ENCODE results near the gene PRKG1. TPM values are rescaled to one million over a fixed set of nuclear protein-coding genes. Genes with fewer than 3 reads are reported as not detected.

Gene PRKG1
- total and polyA plus RNA-seq, 2 experiments from 2014 or later = 18.2 to 21.1 TPM

DNA sequence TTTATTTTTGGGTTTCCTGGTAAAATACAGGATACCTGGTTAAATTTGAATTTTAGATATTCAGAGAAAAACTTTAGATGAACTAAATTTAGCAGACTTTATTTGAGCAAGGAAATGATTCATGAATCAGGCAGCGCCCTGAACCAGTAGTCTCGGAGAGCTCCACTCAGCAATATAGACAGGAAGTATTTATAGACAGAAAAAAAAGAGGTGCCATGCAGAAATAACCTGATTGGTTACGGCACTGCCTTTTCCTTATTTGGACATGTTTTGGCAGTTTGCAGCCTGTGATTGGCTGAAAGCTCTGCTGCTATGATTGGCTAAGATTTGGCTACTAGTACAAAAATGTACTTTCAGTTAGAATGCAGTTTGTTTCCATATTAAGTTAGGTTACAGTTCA is 1041.5 kb downstream of the PRKG1 start:
- no peak overlapping the region for H3K4me3 Mint-ChIP-seq
- H3K27ac ChIP-seq (ENCODE audit: low read depth) = no peak overlapping the region
- H3K4me1 Mint-ChIP-seq = peaks cover 13% of the 10 kb centered on the region
- no peak for DNase-seq (ENCODE audit: low spot score)
- H3F3A ChIP-seq (replicated peaks; ENCODE audit: low read depth) = no peaks in the 10 kb centered on the region
- H4K20me1 ChIP-seq (replicated peaks; ENCODE audit: insufficient read depth) = no peaks in the 10 kb centered on the region
- no peaks in the 10 kb centered on the region for H3K9me3 Mint-ChIP-seq
- no peaks in the 10 kb centered on the region for H3K79me2 ChIP-seq (replicated peaks; ENCODE audit: insufficient read depth)
- no peak for ATAC-seq
- no peaks in the 10 kb centered on the region for H3K36me3 ChIP-seq (ENCODE audit: insufficient read depth)
- no peak overlapping the region for H3K4me2 ChIP-seq
- no peaks in the 10 kb centered on the region for H3K36me3 Mint-ChIP-seq (ENCODE audit: low read depth)
- no peak overlapping the region for H3K4me3 ChIP-seq
- H3K4me1 ChIP-seq (ENCODE audit: insufficient read depth) = peaks cover 8% of the 10 kb centered on the region; the same call in 1 of the 2 replicates
- H3K27me3 Mint-ChIP-seq (ENCODE audit: insufficient read depth, low read depth, poor library complexity) = no peaks in the 10 kb centered on the region
- no peaks in the 10 kb centered on the region for H3K27me3 ChIP-seq (ENCODE audit: insufficient read depth)
- H3K27ac Mint-ChIP-seq = no peak overlapping the region
- TF ChIP-seq STAT1 (IDR thresholded peaks at IDR 0.05; ENCODE audit: unreplicated experiment) (no peak), EZH2 (IDR thresholded peaks at IDR 0.05; ENCODE audit: low read depth, unreplicated experiment) (no peak), JUNB (IDR thresholded peaks at IDR 0.05; ENCODE audit: unreplicated experiment) (no peak), NANOG (IDR thresholded peaks at IDR 0.05; ENCODE audit: borderline replicate concordance) (no peak), CREB1 (CRISPR knock-in tag; IDR thresholded peaks at IDR 0.05; ENCODE audit: low read depth) (no peak), ZNF331 (CRISPR knock-in tag; IDR thresholded peaks at IDR 0.05; ENCODE audit: low read depth) (no peak), ZNF114 (CRISPR knock-in tag; IDR thresholded peaks at IDR 0.05) (no peak), EZH2phosphoT487 (IDR thresholded peaks at IDR 0.05; ENCODE audit: unreplicated experiment) (no peak), POLR2AphosphoS5 (IDR thresholded peaks at IDR 0.05; ENCODE audit: low read depth) (no peak)
- TF ChIP-seq, protein P1, sequence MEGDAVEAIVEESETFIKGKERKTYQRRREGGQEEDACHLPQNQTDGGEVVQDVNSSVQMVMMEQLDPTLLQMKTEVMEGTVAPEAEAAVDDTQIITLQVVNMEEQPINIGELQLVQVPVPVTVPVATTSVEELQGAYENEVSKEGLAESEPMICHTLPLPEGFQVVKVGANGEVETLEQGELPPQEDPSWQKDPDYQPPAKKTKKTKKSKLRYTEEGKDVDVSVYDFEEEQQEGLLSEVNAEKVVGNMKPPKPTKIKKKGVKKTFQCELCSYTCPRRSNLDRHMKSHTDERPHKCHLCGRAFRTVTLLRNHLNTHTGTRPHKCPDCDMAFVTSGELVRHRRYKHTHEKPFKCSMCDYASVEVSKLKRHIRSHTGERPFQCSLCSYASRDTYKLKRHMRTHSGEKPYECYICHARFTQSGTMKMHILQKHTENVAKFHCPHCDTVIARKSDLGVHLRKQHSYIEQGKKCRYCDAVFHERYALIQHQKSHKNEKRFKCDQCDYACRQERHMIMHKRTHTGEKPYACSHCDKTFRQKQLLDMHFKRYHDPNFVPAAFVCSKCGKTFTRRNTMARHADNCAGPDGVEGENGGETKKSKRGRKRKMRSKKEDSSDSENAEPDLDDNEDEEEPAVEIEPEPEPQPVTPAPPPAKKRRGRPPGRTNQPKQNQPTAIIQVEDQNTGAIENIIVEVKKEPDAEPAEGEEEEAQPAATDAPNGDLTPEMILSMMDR (conservative IDR thresholded peaks at IDR 0.05; ENCODE audit: low read depth in 2 of 2) = no peak
- TF ChIP-seq, protein P2, sequence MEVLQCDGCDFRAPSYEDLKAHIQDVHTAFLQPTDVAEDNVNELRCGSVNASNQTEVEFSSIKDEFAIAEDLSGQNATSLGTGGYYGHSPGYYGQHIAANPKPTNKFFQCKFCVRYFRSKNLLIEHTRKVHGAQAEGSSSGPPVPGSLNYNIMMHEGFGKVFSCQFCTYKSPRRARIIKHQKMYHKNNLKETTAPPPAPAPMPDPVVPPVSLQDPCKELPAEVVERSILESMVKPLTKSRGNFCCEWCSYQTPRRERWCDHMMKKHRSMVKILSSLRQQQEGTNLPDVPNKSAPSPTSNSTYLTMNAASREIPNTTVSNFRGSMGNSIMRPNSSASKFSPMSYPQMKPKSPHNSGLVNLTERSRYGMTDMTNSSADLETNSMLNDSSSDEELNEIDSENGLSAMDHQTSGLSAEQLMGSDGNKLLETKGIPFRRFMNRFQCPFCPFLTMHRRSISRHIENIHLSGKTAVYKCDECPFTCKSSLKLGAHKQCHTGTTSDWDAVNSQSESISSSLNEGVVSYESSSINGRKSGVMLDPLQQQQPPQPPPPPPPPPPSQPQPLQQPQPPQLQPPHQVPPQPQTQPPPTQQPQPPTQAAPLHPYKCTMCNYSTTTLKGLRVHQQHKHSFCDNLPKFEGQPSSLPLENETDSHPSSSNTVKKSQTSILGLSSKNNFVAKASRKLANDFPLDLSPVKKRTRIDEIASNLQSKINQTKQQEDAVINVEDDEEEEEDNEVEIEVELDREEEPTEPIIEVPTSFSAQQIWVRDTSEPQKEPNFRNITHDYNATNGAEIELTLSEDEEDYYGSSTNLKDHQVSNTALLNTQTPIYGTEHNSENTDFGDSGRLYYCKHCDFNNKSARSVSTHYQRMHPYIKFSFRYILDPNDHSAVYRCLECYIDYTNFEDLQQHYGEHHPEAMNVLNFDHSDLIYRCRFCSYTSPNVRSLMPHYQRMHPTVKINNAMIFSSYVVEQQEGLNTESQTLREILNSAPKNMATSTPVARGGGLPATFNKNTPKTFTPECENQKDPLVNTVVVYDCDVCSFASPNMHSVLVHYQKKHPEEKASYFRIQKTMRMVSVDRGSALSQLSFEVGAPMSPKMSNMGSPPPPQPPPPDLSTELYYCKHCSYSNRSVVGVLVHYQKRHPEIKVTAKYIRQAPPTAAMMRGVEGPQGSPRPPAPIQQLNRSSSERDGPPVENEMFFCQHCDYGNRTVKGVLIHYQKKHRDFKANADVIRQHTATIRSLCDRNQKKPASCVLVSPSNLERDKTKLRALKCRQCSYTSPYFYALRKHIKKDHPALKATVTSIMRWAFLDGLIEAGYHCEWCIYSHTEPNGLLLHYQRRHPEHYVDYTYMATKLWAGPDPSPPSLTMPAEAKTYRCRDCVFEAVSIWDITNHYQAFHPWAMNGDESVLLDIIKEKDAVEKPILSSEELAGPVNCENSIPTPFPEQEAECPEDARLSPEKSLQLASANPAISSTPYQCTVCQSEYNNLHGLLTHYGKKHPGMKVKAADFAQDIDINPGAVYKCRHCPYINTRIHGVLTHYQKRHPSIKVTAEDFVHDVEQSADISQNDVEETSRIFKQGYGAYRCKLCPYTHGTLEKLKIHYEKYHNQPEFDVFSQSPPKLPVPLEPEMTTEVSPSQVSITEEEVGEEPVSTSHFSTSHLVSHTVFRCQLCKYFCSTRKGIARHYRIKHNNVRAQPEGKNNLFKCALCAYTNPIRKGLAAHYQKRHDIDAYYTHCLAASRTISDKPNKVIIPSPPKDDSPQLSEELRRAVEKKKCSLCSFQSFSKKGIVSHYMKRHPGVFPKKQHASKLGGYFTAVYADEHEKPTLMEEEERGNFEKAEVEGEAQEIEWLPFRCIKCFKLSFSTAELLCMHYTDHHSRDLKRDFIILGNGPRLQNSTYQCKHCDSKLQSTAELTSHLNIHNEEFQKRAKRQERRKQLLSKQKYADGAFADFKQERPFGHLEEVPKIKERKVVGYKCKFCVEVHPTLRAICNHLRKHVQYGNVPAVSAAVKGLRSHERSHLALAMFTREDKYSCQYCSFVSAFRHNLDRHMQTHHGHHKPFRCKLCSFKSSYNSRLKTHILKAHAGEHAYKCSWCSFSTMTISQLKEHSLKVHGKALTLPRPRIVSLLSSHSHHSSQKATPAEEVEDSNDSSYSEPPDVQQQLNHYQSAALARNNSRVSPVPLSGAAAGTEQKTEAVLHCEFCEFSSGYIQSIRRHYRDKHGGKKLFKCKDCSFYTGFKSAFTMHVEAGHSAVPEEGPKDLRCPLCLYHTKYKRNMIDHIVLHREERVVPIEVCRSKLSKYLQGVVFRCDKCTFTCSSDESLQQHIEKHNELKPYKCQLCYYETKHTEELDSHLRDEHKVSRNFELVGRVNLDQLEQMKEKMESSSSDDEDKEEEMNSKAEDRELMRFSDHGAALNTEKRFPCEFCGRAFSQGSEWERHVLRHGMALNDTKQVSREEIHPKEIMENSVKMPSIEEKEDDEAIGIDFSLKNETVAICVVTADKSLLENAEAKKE (CRISPR knock-in tag; IDR thresholded peaks at IDR 0.05) = no peak
- TF ChIP-seq, protein P3, sequence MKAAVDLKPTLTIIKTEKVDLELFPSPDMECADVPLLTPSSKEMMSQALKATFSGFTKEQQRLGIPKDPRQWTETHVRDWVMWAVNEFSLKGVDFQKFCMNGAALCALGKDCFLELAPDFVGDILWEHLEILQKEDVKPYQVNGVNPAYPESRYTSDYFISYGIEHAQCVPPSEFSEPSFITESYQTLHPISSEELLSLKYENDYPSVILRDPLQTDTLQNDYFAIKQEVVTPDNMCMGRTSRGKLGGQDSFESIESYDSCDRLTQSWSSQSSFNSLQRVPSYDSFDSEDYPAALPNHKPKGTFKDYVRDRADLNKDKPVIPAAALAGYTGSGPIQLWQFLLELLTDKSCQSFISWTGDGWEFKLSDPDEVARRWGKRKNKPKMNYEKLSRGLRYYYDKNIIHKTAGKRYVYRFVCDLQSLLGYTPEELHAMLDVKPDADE (IDR thresholded peaks at IDR 0.05) = no peak
- TF ChIP-seq, protein P4, sequence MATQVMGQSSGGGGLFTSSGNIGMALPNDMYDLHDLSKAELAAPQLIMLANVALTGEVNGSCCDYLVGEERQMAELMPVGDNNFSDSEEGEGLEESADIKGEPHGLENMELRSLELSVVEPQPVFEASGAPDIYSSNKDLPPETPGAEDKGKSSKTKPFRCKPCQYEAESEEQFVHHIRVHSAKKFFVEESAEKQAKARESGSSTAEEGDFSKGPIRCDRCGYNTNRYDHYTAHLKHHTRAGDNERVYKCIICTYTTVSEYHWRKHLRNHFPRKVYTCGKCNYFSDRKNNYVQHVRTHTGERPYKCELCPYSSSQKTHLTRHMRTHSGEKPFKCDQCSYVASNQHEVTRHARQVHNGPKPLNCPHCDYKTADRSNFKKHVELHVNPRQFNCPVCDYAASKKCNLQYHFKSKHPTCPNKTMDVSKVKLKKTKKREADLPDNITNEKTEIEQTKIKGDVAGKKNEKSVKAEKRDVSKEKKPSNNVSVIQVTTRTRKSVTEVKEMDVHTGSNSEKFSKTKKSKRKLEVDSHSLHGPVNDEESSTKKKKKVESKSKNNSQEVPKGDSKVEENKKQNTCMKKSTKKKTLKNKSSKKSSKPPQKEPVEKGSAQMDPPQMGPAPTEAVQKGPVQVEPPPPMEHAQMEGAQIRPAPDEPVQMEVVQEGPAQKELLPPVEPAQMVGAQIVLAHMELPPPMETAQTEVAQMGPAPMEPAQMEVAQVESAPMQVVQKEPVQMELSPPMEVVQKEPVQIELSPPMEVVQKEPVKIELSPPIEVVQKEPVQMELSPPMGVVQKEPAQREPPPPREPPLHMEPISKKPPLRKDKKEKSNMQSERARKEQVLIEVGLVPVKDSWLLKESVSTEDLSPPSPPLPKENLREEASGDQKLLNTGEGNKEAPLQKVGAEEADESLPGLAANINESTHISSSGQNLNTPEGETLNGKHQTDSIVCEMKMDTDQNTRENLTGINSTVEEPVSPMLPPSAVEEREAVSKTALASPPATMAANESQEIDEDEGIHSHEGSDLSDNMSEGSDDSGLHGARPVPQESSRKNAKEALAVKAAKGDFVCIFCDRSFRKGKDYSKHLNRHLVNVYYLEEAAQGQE (IDR thresholded peaks at IDR 0.05; ENCODE audit: unreplicated experiment) = no peak
- no peaks in the 10 kb centered on the region for H3K9me2 ChIP-seq (ENCODE audit: insufficient read depth)
- H2AFZ ChIP-seq = no peak overlapping the region

All from GM23338 (cell line).